HEK293 (cell line): Measurements from ENCODE around the gene CHST1.

Experiments used
- CTCF ChIA-PET: fragments of 350-600 bp; formaldehyde crosslinking; extraction: SDS; loops from one replicate; lab custom pipeline; 2021; ENCODE audit warnings: antibody characterized with exemption; lab: Yijun Ruan, JAX
- POLR2A ChIA-PET: fragments of 300-600 bp; formaldehyde crosslinking; extraction: SDS; loops from one replicate; lab custom pipeline; 2020; ENCODE audit warnings: antibody characterized with exemption, inconsistent platforms; lab: Yijun Ruan, JAX
- H3K27ac ChIP-seq: fragments of 200-500 bp; sonication (Bioruptor generic); 2 replicates; pipeline ENCODE4 v1.5.1; 2014; ENCODE audit warnings: low read depth, low read length, control low read depth, inconsistent platforms; ENCODE audit errors: extremely low read depth
- H3K36me3 ChIP-seq, 2 experiments: fragments of 200-500 bp in 1 of 2; sonication (Bioruptor generic) in 1 of 2; 1 replicate in 1 of 2; 2 replicates in 1 of 2; pipeline ENCODE4 v1.5.1; 2014 to 2017; ENCODE audit warnings: inconsistent platforms in 2 of 2, low read length in 2 of 2; ENCODE audit not compliant: control insufficient read depth in 2 of 2, insufficient read depth in 1 of 2
- H3K4me1 ChIP-seq: fragments of 200-500 bp; sonication (Bioruptor generic); 2 replicates; pipeline ENCODE4 v1.5.1; 2014; ENCODE audit warnings: mild to moderate bottlenecking, low read length, inconsistent platforms; ENCODE audit not compliant: control insufficient read depth, insufficient read depth
- H3K4me3 ChIP-seq: 2 replicates; pipeline ENCODE4 v1.5.1; 2011; ENCODE audit warnings: low read depth, mild to moderate bottlenecking, control low read depth, low read length, moderate library complexity
- H3K9me3 ChIP-seq: fragments of 200-500 bp; sonication (Bioruptor generic); 2 replicates; pipeline ENCODE4 v1.5.1; 2014; ENCODE audit warnings: low read depth, low read length, inconsistent platforms; ENCODE audit not compliant: control insufficient read depth, insufficient read depth
- GLIS1 ChIP-seq: fragments of 450-650 bp; formaldehyde crosslinking; IDR thresholded peaks from 2 replicates; pipeline ENCODE4 v1.5.1; 2016; ENCODE audit warnings: missing biosample characterization, missing genetic modification characterization
- GLIS2 ChIP-seq: fragments of 450-650 bp; formaldehyde crosslinking; IDR thresholded peaks from 2 replicates; pipeline ENCODE4 v1.5.1; 2016; ENCODE audit warnings: missing biosample characterization, missing genetic modification characterization
- KLF16 ChIP-seq: fragments of 450-650 bp; formaldehyde crosslinking; IDR thresholded peaks from 2 replicates; pipeline ENCODE4 v1.5.1; 2017; ENCODE audit warnings: missing biosample characterization, missing genetic modification characterization
- ZBTB48 ChIP-seq: fragments of 450-650 bp; formaldehyde crosslinking; IDR thresholded peaks from 2 replicates; pipeline ENCODE4 v1.5.1; 2016; ENCODE audit warnings: missing biosample characterization, missing genetic modification characterization
- ZIC2 ChIP-seq: fragments of 450-650 bp; formaldehyde crosslinking; IDR thresholded peaks from 2 replicates; pipeline ENCODE4 v1.5.1; 2016; ENCODE audit warnings: missing biosample characterization, missing genetic modification characterization
- ZNF112 ChIP-seq: fragments of 450-650 bp; formaldehyde crosslinking; IDR thresholded peaks from 2 replicates; pipeline ENCODE4 v1.5.0; 2017; ENCODE audit warnings: missing biosample characterization, missing genetic modification characterization
- ZNF2 ChIP-seq: fragments of 450-650 bp; formaldehyde crosslinking; IDR thresholded peaks from 2 replicates; pipeline ENCODE4 v1.5.1; 2016; ENCODE audit warnings: missing biosample characterization, missing genetic modification characterization
- ZNF335 ChIP-seq: fragments of 450-650 bp; formaldehyde crosslinking; conservative IDR thresholded peaks from 2 replicates; pipeline ENCODE4 v1.5.1; 2016; ENCODE audit warnings: missing biosample characterization, missing genetic modification characterization
- ZNF514 ChIP-seq: fragments of 450-650 bp; formaldehyde crosslinking; IDR thresholded peaks from 2 replicates; pipeline ENCODE4 v1.5.1; 2016; ENCODE audit warnings: missing biosample characterization, missing genetic modification characterization
- ZNF521 ChIP-seq: fragments of 450-650 bp; formaldehyde crosslinking; IDR thresholded peaks from 2 replicates; pipeline ENCODE4 v1.5.1; 2017; ENCODE audit warnings: missing biosample characterization, mild to moderate bottlenecking, missing genetic modification characterization
- TF ChIP-seq, protein P1 (sequence below): fragments of 450-650 bp; formaldehyde crosslinking; IDR thresholded peaks from 2 replicates; pipeline ENCODE4 v1.5.1; 2016; ENCODE audit warnings: missing biosample characterization, missing genetic modification characterization
- TF ChIP-seq, protein P2 (sequence below): fragments of 450-650 bp; formaldehyde crosslinking; IDR thresholded peaks from 2 replicates; pipeline ENCODE4 v1.5.1; 2016; ENCODE audit warnings: missing biosample characterization, missing genetic modification characterization
- TF ChIP-seq, protein P3 (sequence below): fragments of 450-650 bp; formaldehyde crosslinking; IDR thresholded peaks from 2 replicates; pipeline ENCODE4 v1.5.1; 2017; ENCODE audit warnings: missing biosample characterization, missing genetic modification characterization

The CHST1 gene

GRCh38 chr11:45663486-45664375, 1.7 kb downstream of the CHST1 start (continued):
- TF ChIP-seq ZNF2 (no peak), ZNF514 (tag by site-specific recombination) (no peak)

DNA sequence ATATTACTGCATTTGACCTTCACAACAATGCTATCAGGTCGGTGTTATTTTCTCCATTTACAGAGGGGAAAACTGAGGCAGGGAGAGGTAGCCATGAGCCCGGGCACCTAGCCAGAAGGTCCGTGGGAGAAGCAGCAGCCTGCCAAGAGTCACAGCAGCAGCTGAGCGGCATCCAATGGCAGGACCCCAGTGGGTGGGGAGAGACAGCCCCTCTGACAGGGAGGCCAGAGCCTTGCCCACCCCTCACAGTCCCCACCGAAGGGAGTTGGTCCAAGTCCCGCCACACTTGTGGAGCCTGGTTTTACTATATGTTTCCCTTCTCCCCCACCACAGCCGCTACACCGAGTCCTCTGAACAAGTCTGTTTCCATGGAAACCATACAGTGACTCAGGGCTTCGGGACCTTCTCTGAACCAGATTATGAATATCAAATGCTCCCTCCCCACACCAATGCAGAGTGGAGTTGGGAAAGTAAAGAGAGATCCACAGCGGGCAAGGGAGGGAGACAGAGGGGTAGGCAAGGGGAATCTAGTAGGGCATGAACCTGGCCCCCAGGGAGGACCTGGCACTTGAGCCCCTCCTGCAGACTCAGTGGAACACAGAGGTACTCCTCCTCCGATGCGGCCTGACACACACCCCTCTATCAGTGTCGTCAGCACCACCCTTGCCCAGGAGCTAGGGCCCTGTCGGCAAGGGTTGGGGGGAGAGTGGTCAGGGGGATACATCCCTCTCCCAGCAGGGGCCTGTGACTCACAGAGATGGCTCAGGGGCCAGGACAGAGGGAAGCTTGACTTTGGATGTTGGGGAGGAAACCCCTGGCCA, 2.5 kb downstream of the CHST1 start:
- Histone ChIP-seq H3K4me3 (no peak overlapping the region), H3K9me3 (no peaks in the 10 kb centered on the region), H3K36me3 (no peaks in the 10 kb centered on the region), H3K4me1 (no peaks in the 10 kb centered on the region), H3K27ac (no peak overlapping the region)
- TF ChIP-seq, protein P1, sequence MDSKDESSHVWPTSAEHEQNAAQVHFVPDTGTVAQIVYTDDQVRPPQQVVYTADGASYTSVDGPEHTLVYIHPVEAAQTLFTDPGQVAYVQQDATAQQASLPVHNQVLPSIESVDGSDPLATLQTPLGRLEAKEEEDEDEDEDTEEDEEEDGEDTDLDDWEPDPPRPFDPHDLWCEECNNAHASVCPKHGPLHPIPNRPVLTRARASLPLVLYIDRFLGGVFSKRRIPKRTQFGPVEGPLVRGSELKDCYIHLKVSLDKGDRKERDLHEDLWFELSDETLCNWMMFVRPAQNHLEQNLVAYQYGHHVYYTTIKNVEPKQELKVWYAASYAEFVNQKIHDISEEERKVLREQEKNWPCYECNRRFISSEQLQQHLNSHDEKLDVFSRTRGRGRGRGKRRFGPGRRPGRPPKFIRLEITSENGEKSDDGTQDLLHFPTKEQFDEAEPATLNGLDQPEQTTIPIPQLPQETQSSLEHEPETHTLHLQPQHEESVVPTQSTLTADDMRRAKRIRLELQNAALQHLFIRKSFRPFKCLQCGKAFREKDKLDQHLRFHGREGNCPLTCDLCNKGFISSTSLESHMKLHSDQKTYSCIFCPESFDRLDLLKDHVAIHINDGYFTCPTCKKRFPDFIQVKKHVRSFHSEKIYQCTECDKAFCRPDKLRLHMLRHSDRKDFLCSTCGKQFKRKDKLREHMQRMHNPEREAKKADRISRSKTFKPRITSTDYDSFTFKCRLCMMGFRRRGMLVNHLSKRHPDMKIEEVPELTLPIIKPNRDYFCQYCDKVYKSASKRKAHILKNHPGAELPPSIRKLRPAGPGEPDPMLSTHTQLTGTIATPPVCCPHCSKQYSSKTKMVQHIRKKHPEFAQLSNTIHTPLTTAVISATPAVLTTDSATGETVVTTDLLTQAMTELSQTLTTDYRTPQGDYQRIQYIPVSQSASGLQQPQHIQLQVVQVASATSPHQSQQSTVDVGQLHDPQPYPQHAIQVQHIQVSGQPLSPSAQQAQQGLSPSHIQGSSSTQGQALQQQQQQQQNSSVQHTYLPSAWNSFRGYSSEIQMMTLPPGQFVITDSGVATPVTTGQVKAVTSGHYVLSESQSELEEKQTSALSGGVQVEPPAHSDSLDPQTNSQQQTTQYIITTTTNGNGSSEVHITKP (tag by site-specific recombination): 0 out of 2 replicates have a peak, but pooled peaks have one; percentile 12
- TF ChIP-seq ZIC2 (0 out of 2 replicates have a peak, but pooled peaks have one; percentile 55), KLF16 (tag by site-specific recombination) (no peak), ZNF335 (tag by site-specific recombination) (peak; percentile 51), ZBTB48 (tag by site-specific recombination) (peak; percentile 17; the same call in 1 of the 2 replicates), ZNF112 (tag by site-specific recombination) (no peak), GLIS2 (tag by site-specific recombination) (no peak)
- CTCF ChIA-PET: interaction anchor here (0.6 to 3.0 kb wide), 3 partner anchors 8 to 254 kb away, joined by 3 to 19 read pairs (median 13); no protein-coding TSS in a partner anchor
- POLR2A ChIA-PET: no interaction called here

- POLR2A ChIA-PET: no interaction called here
- TF ChIP-seq GLIS1: peak; percentile 93
- peak; percentile 80 for TF ChIP-seq ZIC2
- TF ChIP-seq, protein P2, sequence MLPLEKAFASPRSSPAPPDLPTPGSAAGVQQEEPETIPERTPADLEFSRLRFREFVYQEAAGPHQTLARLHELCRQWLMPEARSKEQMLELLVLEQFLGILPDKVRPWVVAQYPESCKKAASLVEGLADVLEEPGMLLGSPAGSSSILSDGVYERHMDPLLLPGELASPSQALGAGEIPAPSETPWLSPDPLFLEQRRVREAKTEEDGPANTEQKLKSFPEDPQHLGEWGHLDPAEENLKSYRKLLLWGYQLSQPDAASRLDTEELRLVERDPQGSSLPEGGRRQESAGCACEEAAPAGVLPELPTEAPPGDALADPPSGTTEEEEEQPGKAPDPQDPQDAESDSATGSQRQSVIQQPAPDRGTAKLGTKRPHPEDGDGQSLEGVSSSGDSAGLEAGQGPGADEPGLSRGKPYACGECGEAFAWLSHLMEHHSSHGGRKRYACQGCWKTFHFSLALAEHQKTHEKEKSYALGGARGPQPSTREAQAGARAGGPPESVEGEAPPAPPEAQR (tag by site-specific recombination): no peak
- TF ChIP-seq, protein P3, sequence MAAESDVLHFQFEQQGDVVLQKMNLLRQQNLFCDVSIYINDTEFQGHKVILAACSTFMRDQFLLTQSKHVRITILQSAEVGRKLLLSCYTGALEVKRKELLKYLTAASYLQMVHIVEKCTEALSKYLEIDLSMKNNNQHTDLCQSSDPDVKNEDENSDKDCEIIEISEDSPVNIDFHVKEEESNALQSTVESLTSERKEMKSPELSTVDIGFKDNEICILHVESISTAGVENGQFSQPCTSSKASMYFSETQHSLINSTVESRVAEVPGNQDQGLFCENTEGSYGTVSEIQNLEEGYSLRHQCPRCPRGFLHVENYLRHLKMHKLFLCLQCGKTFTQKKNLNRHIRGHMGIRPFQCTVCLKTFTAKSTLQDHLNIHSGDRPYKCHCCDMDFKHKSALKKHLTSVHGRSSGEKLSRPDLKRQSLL (tag by site-specific recombination): no peak
- no peak for TF ChIP-seq ZNF521 (tag by site-specific recombination)
- TF ChIP-seq, all 188 proteins: peak for 2
- no peaks in the 10 kb centered on the region for H3K9me3 ChIP-seq
- CTCF ChIA-PET: interaction anchor here (0.8 kb wide), 1 partner anchor 10 kb away, joined by 5 read pairs; no protein-coding TSS in a partner anchor
- H3K27ac ChIP-seq: no peak overlapping the region
- no peaks in the 10 kb centered on the region for H3K4me1 ChIP-seq
- H3K36me3 ChIP-seq: no peaks in the 10 kb centered on the region
- no peak overlapping the region for H3K4me3 ChIP-seq
These were observed 3.2 kb downstream of the CHST1 start for GRCh38 chr11:45662096-45662664.
